HL-60/S4 (cell line): ENCODE measurements around the gene GRK6.

Source experiments
- in situ Hi-C: fragments of 300-500 bp; cut with MboI; formaldehyde crosslinking; loops from 2 replicates; pipeline ENCODE4 v1.14.3; 2022; ENCODE audit warnings: low sequenced_read_pairs

GRK6 gene

DNA sequence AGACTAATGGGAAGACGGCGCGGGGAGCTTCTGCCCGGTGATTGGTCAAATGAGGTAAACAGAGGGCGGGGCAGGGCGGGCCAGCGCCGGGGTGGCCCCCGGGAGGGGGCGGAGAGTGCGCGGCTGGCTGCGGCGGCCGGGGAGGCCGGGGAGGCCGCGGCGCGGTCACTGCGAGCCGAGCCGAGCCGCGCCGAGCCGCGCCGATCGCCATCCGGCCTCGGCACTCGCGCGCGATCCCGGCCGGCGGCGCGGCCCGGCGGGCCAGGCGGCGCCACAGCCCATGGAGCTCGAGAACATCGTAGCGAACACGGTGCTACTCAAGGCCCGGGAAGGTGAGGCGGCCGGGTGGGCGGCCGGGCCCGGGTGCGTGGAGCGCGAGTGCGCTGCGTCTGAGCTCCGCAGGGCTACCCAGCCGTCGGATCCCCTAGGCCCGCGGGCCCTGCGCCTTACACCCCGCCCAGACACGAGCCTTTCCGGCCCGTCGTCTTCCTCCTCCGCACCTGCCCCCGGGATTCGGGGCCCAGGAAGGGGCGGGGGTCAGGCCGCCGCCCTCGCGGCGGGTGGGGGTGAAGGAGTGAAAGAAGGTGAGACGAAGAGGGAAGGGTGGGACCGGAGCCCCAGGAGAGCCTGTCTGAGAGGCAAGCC lies at the start of gene GRK6:
TSS of gene GRK6 (plus strand) at position 111 of the 645 bp plus-strand sequence. CDS start at position 281, 170 bp downstream.
- in situ Hi-C loops = no loop called here

DNA sequence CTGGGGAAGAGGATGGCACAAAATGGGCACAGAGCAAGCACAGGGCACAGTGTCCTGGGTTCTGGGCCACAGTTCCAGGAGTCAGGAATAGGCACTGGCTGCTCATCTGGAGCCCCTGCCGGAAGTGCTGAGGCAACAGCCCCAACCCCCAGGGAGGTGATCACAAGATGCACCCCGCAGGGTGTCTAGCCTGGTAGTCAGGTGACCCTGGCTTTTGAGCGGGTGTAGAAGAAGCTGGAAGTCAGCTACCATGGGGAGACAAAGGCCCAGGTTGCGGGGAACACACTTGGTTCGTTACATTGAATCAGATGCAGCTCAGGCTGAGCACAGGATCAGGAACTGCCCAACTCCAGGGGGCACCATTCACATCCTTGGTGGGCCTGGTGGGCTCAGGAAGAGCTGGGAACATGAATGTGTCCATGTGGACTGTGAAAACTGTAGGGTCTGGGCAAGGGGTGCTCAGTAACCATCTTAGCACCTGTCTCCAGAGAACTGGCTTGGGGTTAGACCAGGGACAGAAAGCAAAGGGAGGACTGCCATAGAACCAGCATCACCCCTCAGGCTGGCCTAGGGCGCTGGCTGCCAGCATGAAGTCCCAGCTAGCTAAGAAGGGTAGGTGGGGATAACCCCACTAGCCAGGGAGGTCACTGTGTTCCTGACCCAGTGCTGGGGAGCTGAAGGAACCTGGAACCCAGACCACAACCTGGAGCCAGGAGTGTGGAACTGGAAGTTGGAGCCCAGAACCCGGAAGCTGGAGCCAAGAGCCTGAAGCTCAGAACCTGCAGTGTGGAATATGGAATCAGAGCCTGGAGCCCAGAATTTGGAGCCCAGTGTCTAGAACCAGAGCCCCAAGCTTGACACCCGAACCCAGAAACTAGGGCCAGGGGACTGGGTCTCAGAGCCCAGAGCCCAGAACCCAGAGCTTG lies 48.4 kb upstream of the GRK6 start:
- in situ Hi-C loops = loop anchor here (25.0 kb wide), 1 partner anchor 684 kb away; no protein-coding TSS in a partner anchor

DNA sequence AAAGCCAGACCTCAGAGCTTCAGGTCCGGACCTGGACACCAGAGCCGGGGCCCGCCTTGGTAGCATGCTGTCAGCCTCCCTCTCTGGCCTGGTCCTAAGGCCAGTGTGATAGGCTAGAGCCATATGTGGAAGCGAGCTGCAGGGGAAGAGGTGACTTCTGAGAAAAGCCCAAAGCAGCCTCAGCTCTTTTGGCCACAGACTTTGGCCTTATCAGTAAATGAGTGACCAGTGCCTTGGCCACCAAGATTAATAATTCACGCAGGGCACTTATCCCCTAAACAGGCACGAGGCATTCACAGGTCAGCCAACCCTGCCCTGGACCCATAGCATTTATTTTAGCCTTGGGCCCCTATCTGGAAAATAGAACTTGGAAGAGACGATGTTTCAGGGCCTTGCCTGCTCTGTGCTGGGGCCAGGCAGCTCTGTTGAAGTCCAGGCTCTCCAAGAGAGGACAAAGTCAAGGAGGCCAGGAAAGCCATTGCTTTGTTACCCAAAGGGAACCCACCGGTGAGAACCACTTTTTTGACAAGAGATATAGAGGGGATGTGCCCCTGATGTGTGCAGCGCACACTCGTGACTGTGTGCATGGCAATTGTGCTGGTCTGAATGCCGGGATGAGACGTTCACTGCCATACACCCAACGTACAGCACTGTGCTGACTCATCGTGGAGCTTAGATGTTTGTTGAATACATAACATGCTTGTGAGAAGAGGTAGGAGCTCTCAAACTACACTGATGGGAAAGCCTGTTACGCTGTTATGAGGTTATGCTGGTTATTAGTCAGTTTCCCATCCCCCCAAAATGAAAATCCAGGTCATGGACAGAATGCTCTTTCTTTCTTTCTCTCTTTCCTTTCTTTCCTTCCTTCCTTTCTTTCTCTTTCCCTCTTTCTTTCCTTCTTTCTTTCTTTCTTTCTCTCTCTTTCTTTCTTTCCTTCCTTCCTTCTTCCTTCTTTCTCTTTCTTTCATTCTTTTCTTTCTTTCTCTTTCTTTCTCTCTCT lies 47.3 kb upstream of the GRK6 start:
- in situ Hi-C loops = loop anchor here (25.0 kb wide), 1 partner anchor 683 kb away; no protein-coding TSS in a partner anchor

DNA sequence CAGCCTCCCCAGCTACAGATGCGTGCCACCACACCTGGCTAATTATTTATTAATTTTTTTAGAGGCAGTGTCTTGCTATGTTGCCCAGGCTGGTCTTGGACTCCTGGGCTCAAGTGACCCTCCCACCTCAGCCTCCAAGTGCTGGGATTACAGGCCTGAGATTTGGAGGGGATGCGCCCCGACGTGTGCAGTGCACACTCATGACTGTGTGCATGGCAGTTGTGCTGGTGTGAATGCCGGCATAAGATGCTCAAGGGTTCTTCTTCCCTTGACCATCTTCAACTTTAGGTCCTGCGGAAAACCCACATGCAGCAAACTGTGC lies 45.7 kb upstream of the GRK6 start:
- in situ Hi-C loops = loop anchor here (25.0 kb wide), 1 partner anchor 682 kb away; no protein-coding TSS in a partner anchor

DNA sequence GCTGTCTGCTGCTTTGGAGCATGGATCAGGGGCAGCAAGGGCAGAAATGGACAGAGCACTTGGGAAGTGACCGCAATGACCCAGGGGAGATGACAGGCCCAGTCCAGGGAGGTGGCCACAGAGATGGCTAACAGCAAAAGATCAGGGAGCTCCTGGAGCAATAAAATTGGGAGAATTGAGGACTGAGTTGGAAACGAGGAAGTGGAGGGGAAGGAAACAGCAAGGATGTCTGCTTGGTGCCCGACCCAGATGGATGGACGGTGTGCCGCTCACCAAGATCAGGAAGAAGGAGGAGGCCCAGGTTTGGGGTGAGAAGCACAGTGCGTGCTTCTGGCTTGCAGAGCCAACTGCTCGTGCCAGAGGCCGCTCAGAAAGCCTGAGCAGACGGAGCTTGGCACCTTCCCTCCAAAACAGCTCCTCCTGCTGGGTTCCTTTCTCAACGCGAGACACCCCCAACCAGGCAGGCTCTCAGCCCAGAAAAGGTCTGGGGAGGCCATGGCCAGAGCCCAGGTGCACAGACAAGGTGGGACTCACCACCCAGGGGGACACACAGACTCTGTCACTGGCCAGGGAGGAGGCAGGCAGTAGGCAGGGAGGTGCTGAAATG lies 44.0 kb upstream of the GRK6 start:
- in situ Hi-C loops = loop anchor here (25.0 kb wide), 1 partner anchor 680 kb away; no protein-coding TSS in a partner anchor

DNA sequence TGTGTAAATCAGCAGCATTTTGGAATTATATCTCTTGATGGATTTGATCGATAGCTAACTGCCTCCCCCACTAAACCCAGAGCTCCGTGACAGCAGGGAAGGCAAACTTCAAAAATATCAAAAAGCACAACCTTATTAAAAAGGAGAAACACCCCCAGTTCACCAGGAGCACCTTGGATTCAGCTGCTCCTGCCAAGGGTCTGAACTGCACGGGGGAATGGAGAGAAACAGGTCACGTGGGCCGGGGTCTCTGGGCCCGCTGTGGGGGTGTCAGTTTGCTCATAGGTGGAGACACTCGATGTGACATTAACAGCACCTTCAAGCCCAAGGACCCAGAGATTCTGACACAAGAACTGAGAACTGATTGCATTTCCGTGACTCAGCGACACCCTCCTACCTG lies 43.3 kb upstream of the GRK6 start:
- in situ Hi-C loops = loop anchor here (25.0 kb wide), 1 partner anchor 679 kb away; no protein-coding TSS in a partner anchor

DNA sequence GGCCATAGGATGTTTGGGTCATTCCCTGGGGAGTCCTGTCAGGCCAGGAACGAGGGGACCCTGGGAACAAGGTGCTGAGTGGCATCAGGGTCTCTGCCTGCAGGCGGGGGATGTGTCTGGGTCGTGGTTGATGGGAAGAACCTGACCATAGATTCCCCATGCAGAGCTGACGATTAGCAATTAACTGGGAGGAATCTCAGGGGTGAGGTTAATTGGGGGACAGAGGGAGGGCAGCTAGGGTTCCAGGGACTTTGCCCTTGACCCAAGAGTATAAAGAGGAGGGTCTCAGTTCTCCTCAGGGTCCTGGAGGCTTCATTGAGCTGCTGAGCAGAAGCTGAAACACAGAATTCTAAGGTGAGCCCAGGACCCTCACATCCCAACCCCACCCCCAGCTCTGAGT lies 42.3 kb upstream of the GRK6 start, which contains the start of gene SLC34A1:
TSS of gene SLC34A1 (plus strand) at position 301 of the 400 bp plus-strand sequence. CDS start 1,308 bp downstream, outside the sequence.
- in situ Hi-C loops = loop anchor here (25.0 kb wide), 1 partner anchor 678 kb away; no protein-coding TSS in a partner anchor

DNA sequence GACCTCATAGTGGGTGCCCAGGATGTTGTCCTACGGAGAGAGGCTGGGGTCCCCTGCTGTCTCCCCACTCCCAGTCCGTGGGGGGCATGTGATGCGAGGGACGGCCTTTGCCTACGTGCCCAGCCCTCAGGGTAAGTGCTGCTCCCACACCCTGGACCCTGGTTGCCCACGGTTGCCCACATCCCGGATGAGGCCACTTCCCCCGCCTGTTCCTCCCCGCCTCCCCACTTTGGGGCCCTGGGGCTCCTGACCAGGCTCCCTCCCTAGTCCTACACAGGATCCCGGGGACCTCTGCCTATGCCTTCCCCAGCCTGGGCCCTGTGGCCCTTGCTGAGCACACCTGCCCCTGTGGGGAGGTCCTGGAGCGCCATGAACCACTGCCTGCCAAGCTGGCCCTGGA lies 40.8 kb upstream of the GRK6 start:
- in situ Hi-C loops = loop anchor here (25.0 kb wide), 1 partner anchor 677 kb away; no protein-coding TSS in a partner anchor

DNA sequence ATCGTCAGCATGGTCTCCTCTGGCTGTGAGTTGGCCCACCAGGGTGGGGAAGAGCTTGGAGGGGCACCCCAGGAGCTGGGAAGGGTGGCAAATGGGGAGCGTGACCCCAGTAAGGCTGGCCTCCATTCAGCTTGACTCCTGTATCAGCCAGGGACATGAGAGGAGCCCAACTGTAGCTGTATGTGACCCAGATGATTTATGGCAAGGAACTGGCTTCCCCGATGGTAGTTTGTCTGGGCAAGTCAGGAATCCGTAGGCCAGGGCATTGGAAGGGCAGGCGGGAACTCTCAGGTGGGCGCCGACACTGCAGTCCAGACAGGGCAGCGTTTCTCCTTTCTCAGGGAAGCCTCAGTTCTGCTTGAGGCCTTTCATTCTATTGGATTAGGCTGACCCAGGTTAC lies 39.9 kb upstream of the GRK6 start:
- in situ Hi-C loops = loop anchor here (25.0 kb wide), 1 partner anchor 676 kb away; no protein-coding TSS in a partner anchor

DNA sequence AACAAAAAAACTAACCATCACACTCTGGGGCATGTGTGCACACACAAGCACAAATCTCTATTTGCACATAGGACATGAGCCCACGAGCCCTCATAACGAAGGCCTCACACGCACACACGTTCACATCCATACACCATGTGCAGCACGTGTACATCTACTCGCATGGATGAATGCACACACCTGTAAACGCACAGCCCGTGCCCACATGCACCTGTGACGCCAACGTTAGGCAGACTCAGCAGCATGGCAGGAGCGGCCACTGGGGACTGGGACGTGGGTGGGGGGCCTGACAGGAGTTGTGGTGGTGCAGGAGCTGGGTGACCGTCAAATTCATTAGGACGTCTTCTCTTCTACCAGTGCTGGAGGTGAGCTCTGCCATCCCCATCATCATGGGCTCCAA lies 39.1 kb upstream of the GRK6 start:
- in situ Hi-C loops = loop anchor here (25.0 kb wide), 1 partner anchor 675 kb away; no protein-coding TSS in a partner anchor

DNA sequence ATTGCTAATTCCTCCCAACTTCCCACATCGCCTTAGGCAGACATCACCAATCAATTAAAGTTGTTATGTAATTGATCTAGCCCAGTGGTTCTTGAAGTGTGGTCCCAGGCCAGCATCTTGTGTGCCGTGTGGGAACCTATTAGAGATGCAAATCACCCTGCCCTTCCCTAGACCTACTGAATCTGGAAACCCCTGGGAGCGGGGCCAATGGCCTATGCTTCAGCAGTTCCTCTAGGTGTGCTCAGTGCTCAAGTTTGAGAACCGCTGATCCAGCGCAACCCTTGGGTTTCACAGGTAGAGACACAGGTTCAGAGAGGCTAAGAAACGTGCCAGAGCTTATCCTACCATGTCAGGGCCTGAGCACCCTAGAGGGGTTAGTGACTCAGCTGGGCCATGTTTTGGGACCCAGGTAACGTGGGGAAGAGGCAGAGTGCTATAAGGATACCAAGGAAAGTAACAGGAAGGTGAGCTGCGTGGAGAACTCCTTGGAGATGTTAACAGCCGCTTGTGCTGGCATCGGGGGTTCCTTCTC lies 37.9 kb upstream of the GRK6 start:
- in situ Hi-C loops = loop anchor here (25.0 kb wide), 1 partner anchor 674 kb away; no protein-coding TSS in a partner anchor

DNA sequence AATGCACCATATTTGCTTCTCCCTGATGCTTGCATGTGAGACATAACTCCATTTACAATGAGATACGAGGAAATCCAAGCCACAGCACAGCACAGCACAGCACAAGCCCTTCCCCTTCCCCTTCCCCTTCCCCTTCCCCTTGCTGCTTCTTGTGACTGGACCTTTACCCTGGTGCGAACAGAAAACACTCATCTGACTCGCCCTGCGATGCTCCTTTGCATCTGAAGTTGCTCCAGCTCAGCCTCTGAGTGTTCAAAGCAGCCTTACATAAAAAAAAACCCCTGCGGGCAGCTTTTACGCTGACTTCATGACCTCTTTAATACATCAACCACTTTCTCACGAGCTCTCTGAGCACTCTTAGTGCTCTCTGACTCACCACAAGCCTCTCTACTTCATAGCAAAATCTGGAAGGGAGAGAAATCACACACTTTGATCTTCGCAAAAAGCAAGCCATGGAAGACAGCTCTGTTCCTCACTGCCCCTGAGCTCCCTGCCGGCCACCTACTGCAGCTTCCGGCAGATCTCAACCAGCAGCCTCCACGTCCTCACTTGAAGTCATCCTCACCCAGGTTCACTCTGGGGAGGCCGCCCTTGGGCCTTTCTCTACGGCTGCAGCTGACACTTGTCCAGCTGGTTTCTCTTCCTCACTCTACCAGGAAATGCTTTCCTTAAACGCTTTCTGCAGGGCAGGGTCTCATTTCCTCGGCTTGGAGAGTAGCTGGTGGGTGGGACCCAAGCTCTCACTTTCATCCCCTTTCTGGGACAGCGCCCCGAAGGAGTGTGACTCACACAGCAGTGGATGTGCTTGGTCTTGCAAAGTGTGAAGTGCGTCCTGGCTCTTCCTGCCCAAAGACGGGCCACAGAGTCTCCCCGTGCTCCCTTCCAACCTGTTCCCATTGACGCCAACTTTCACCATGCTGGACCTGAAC lies 37.0 kb upstream of the GRK6 start:
- in situ Hi-C loops = loop anchor here (5.0 to 25.0 kb wide), 2 partner anchors 63 to 673 kb away; no protein-coding TSS in a partner anchor

DNA sequence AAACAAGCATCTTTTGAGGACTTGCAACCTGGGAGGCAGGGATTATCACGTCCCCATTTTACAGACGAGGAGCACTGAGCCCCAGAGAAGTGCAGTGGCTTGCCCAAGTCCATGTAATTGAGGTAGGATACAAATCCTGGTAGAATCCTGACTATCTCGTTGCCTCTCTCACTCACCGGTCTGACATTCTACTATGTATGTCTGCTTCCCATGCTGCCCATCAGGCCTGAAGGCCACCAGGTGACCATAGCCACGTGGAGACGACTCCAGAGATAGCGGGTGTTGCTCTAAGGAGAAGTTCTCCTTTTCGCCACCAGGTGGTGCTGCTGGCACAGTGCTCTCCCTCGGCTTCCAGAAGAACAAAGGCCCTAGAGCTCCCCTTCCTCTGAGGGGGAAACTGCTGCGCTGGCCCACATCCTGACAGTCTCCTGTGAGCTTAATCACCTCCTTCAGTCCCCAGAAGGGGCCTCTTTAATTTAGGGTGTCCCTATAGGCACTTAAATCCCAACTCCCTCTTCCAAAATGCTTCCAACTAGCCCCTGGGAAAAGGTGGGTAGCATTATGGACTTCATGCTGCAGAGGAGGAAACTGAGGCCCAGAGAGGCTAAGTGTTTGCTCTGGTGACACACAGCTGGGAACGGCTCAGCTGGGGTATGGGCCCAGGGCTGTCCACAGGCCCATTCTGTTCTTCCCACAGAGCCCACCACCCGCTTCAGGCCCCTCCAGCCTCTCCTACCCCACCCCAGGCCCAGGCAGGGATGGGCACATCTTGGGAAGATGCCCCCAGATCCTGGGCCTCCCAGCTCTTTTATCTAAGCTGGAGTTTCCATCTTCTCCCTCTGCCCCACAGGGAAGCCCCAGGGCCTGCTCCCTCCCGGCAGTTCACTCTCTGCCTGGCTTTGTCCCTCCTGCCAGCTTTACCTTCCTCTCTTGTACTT lies 35.8 kb upstream of the GRK6 start:
- in situ Hi-C loops = loop anchor here (5.0 to 25.0 kb wide), 2 partner anchors 62 to 672 kb away; no protein-coding TSS in a partner anchor

DNA sequence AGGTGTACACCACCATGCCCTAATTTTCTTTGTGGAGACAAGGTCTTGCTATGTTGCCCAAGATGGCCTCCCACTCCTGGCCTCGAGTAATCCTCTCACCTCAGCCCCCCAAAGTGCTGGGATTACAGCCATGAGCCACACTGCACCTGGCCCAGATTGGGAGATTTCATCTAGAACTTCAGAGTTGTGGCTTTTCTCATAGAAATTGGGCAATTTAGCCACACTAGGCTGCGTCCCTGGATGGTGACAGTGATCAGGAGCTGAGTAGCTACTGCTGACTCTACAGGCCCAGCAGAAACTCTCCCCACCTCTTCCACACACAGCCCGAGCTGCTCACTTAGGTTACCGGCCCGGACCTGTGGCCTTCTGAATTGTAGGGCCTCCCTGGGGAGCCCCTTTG lies 33.7 kb upstream of the GRK6 start:
- in situ Hi-C loops = loop anchor here (5.0 to 25.0 kb wide), 2 partner anchors 60 to 670 kb away; no protein-coding TSS in a partner anchor

DNA sequence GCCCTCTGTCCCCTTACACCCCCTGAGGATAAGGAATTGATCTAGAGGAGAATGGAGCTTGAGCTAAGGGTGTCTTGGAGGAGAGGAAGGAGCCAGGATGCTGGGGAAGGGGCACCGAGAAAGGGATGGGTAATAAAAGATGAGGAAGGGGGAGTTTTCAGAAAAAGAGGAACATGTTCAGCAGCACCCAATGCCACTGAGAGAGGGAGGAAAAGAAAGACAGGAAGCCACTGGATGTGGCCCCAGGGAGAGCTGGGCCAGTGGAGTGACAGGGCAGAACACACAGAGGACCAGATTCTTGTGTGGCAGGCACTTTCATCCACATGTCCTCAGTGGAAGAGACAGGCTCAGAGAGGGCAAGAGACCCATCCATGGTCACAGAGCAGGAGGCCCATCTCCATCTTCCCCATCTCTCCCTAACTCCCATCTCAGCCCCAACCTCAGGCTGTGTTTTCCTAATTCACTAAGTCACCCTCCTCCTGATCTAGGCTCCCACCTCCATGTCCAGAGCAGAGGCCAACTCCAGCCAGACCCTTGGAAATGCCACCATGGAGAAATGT lies 33.2 kb upstream of the GRK6 start:
- in situ Hi-C loops = loop anchor here (5.0 to 25.0 kb wide), 2 partner anchors 59 to 669 kb away; no protein-coding TSS in a partner anchor

DNA sequence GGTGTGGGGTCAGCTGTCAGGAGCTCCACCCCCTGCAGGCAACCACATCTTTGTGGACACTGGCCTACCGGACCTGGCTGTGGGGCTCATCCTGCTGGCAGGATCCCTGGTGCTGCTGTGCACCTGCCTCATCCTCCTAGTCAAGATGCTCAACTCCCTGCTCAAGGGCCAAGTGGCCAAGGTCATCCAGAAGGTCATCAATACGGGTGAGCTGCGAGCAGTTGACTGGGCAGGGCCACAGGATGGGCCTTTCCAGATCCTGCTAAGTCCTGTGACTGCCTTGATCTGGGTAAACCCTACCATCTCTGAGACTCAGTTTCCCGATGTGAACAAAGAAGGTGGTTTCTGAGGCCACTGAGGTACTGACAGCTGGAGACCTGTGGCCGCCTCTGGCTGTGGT lies 32.5 kb upstream of the GRK6 start:
- in situ Hi-C loops = loop anchor here (5.0 to 25.0 kb wide), 2 partner anchors 58 to 668 kb away; no protein-coding TSS in a partner anchor
